NB4 (cell line): ENCODE data around the gene ACO1.

Experiments used
- DNase-seq: peaks from one replicate; pipeline ENCODE4 v3.0.0; 2010; ENCODE audit warnings: low read depth
- H3K4me3 ChIP-seq: one replicate; pipeline ENCODE4 v1.5.1; 2011; ENCODE audit warnings: mild to moderate bottlenecking, low read depth, low read length, moderate library complexity
- CTCF ChIP-seq: IDR thresholded peaks from one replicate; pipeline ENCODE4 v1.5.1; 2012; ENCODE audit warnings: low read depth, low read length
- MAX ChIP-seq: IDR thresholded peaks from 2 replicates; pipeline ENCODE4 v1.6.1; 2011; ENCODE audit warnings: low read depth, low read length
- MYC ChIP-seq: IDR thresholded peaks from 2 replicates; pipeline ENCODE4 v1.6.1; 2011; ENCODE audit warnings: low read depth, low read length
- POLR2A ChIP-seq: IDR thresholded peaks from 2 replicates; pipeline ENCODE4 v1.6.1; 2011; ENCODE audit warnings: mild to moderate bottlenecking; ENCODE audit not compliant: insufficient read length; ENCODE audit errors: extremely low read depth

ACO1 gene

GRCh38 chr9:32413424-32413823, 29.0 kb downstream of the ACO1 start:
- H3K4me3 ChIP-seq, result no peak overlapping the region
- no peak for DNase-seq
- TF ChIP-seq POLR2A (no peak), CTCF (no peak), MYC (no peak), MAX (no peak)

GRCh38 chr9:32414856-32415255, 30.4 kb downstream of the ACO1 start:
- H3K4me3 ChIP-seq, result no peak overlapping the region
- TF ChIP-seq MYC (no peak), POLR2A (no peak), CTCF (no peak), MAX (no peak)
- DNase-seq, result no peak

- H3K4me3 ChIP-seq, result no peak overlapping the region
- TF ChIP-seq MYC (no peak), CTCF (no peak), POLR2A (no peak), MAX (no peak)
- no peak for DNase-seq
Observed at GRCh38 chr9:32419921-32420320, 35.5 kb downstream of the ACO1 start.

GRCh38 chr9:32422237-32422806, 37.9 kb downstream of the ACO1 start:
- H3K4me3 ChIP-seq, result no peak overlapping the region
- no peak for DNase-seq
- no peak for TF ChIP-seq POLR2A
- no peak for TF ChIP-seq MAX
- TF ChIP-seq CTCF, result no peak
- no peak for TF ChIP-seq MYC

GRCh38 chr9:32423371-32423770, 38.9 kb downstream of the ACO1 start:
- H3K4me3 ChIP-seq, result no peak overlapping the region
- DNase-seq, result no peak
- no peak for TF ChIP-seq POLR2A
- TF ChIP-seq CTCF, result no peak
- TF ChIP-seq MAX, result no peak
- TF ChIP-seq MYC, result no peak
